WTC11 (cell line): ENCODE measurements around the gene CDC16. TPM values are rescaled to one million over a fixed set of nuclear protein-coding genes. Genes with fewer than 3 reads are reported as not detected.

ENCODE experiments used
- ATAC-seq: fragments of 200-7000 bp; cut with Tn5 transposase; 2 replicates; pipeline ENCODE4 v1.10.0; 2021; ENCODE audit warnings: mild to moderate bottlenecking, moderate library complexity
- CTCF ChIA-PET: fragments of 300-600 bp; sonication (Branson Sonifier 250); formaldehyde crosslinking; loops from one replicate; lab custom pipeline; 2021; ENCODE audit warnings: antibody characterized with exemption; lab: Charles Lee
- POLR2A ChIA-PET: fragments of 350-600 bp; sonication (Branson Sonifier 250); formaldehyde crosslinking; loops from one replicate; lab custom pipeline; 2021; ENCODE audit warnings: antibody characterized with exemption; lab: Charles Lee
- DNase-seq: peaks from one replicate; pipeline ENCODE4 v3.0.0; 2021; ENCODE audit warnings: low spot score
- H3K27ac Mint-ChIP-seq: 2 replicates; pipeline ENCODE4 v1.8.0; 2021; ENCODE audit warnings: mixed read lengths
- H3K27me3 Mint-ChIP-seq: 2 replicates; pipeline ENCODE4 v1.8.0; 2021; ENCODE audit warnings: low read depth, mild to moderate bottlenecking, moderate library complexity, mixed read lengths
- H3K36me3 Mint-ChIP-seq: 2 replicates; pipeline ENCODE4 v1.8.0; 2021; ENCODE audit warnings: mixed read lengths
- H3K4me1 Mint-ChIP-seq: 2 replicates; pipeline ENCODE4 v1.8.0; 2022; ENCODE audit warnings: mixed read lengths
- H3K4me3 Mint-ChIP-seq: 2 replicates; pipeline ENCODE4 v1.8.0; 2021; ENCODE audit warnings: mild to moderate bottlenecking, moderate library complexity, mixed read lengths
- H3K9me3 Mint-ChIP-seq: 2 replicates; pipeline ENCODE4 v1.8.0; 2021; ENCODE audit warnings: mixed read lengths
- CREB1 ChIP-seq: sonication (generic); formaldehyde crosslinking; IDR thresholded peaks from 2 replicates; pipeline ENCODE4 v1.8.0; 2023; ENCODE audit warnings: mild to moderate bottlenecking, missing genetic modification reagents
- E2F1 ChIP-seq: sonication (generic); formaldehyde crosslinking; IDR thresholded peaks from 2 replicates; pipeline ENCODE4 v1.8.0; 2022; ENCODE audit warnings: mild to moderate bottlenecking, missing genetic modification reagents
- ESRRA ChIP-seq: sonication (generic); formaldehyde crosslinking; IDR thresholded peaks from 2 replicates; pipeline ENCODE4 v1.8.1; 2022; ENCODE audit warnings: mild to moderate bottlenecking, missing genetic modification reagents, borderline replicate concordance
- FOXJ3 ChIP-seq: sonication (generic); formaldehyde crosslinking; IDR thresholded peaks from 2 replicates; pipeline ENCODE4 v1.9.0; 2021; ENCODE audit warnings: missing genetic modification reagents, mild to moderate bottlenecking, borderline replicate concordance
- FOXP1 ChIP-seq: sonication (generic); formaldehyde crosslinking; IDR thresholded peaks from 2 replicates; pipeline ENCODE4 v1.8.0; 2022; ENCODE audit warnings: missing genetic modification reagents, mild to moderate bottlenecking, moderate library complexity, borderline replicate concordance
- FOXP4 ChIP-seq: sonication (generic); formaldehyde crosslinking; IDR thresholded peaks from 2 replicates; pipeline ENCODE4 v1.8.0; 2022; ENCODE audit warnings: mild to moderate bottlenecking, missing genetic modification reagents
- HMGA2 ChIP-seq: fragments of 250-450 bp; sonication (Bioruptor Pico); IDR thresholded peaks from 2 replicates; pipeline ENCODE4 v1.4.0; 2021; ENCODE audit warnings: mild to moderate bottlenecking, moderate library complexity
- PRRX2 ChIP-seq: fragments of 250-450 bp; sonication (Bioruptor Pico); IDR thresholded peaks from 2 replicates; pipeline ENCODE4 v1.8.0; 2021; ENCODE audit warnings: mild to moderate bottlenecking
- RORB ChIP-seq: fragments of 250-450 bp; sonication (Bioruptor Pico); IDR thresholded peaks from 2 replicates; pipeline ENCODE4 v1.9.0; 2021; ENCODE audit warnings: mild to moderate bottlenecking
- SOX15 ChIP-seq: fragments of 250-450 bp; sonication (Bioruptor Pico); IDR thresholded peaks from 2 replicates; pipeline ENCODE4 v1.9.0; 2021; ENCODE audit warnings: mild to moderate bottlenecking
- TEAD1 ChIP-seq: sonication (generic); formaldehyde crosslinking; IDR thresholded peaks from 2 replicates; pipeline ENCODE4 v1.8.0; 2022; ENCODE audit warnings: mild to moderate bottlenecking, missing genetic modification reagents
- TEAD4 ChIP-seq: sonication (generic); formaldehyde crosslinking; IDR thresholded peaks from 2 replicates; pipeline ENCODE4 v1.8.0; 2022; ENCODE audit warnings: mild to moderate bottlenecking, missing genetic modification reagents
- ZNF232 ChIP-seq: sonication (generic); formaldehyde crosslinking; IDR thresholded peaks from 2 replicates; pipeline ENCODE4 v1.8.0; 2022; ENCODE audit warnings: mild to moderate bottlenecking, missing genetic modification reagents
- ZNF263 ChIP-seq: sonication (generic); formaldehyde crosslinking; IDR thresholded peaks from 2 replicates; pipeline ENCODE4 v1.8.1; 2022; ENCODE audit warnings: low read depth, mild to moderate bottlenecking, moderate library complexity, missing genetic modification reagents
- ZNF317 ChIP-seq: sonication (generic); formaldehyde crosslinking; IDR thresholded peaks from 2 replicates; pipeline ENCODE4 v1.8.1; 2023; ENCODE audit warnings: low read depth, mild to moderate bottlenecking, moderate library complexity, missing genetic modification reagents, borderline replicate concordance
- ZNF423 ChIP-seq: fragments of 250-450 bp; sonication (Bioruptor Pico); IDR thresholded peaks from 2 replicates; pipeline ENCODE4 v2.1.2; 2022; ENCODE audit warnings: mild to moderate bottlenecking, moderate library complexity
- total RNA-seq: library from RNA; stranded (reverse); gene quantifications from 3 replicates; pipeline ENCODE4 v1.2.3, GENCODE V29; 2021
- TF ChIP-seq, protein P1 (sequence below): sonication (generic); formaldehyde crosslinking; IDR thresholded peaks from 2 replicates; pipeline ENCODE4 v1.8.1; 2022; ENCODE audit warnings: mild to moderate bottlenecking, moderate library complexity, missing genetic modification reagents
- TF ChIP-seq, protein P2 (sequence below): sonication (generic); formaldehyde crosslinking; IDR thresholded peaks from 2 replicates; pipeline ENCODE4 v1.8.0; 2022; ENCODE audit warnings: mild to moderate bottlenecking, missing genetic modification reagents
- TF ChIP-seq, protein P3 (sequence below): fragments of 250-450 bp; sonication (Bioruptor Pico); IDR thresholded peaks from 2 replicates; pipeline ENCODE4 v1.8.0; 2021; ENCODE audit warnings: mild to moderate bottlenecking
- TF ChIP-seq, protein P4 (sequence below): fragments of 200-600 bp; IDR thresholded peaks from 2 replicates; pipeline ENCODE4 v1.8.0; 2022; ENCODE audit warnings: antibody characterized with exemption
- TF ChIP-seq, protein P5 (sequence below): fragments of 250-450 bp; sonication (Bioruptor Pico); IDR thresholded peaks from 2 replicates; pipeline ENCODE4 v2.1.2; 2022; ENCODE audit warnings: mild to moderate bottlenecking, moderate library complexity

Gene CDC16
- total RNA-seq, 1 experiment from 2014 or later = 73.5 TPM

DNA sequence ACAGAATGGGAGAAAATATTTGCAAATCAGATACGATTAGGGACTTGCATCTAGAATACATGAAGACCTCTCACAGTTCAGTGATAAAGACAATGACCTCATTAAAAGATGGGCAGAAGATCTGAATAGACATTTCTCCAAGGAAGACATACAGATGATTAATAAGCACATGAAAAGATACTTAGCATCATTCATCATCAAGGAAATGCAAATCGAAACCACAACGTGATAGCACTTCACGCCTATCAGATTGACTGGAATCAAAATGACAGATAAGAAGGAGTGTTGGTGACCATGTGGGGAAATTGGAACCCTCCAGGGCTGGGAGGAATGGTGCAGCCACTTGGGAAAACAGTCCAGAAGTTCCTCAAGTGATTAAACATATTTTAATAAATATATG is 29.8 kb upstream of the CDC16 start (continued):
- TF ChIP-seq ZNF232 (CRISPR knock-in tag) = no peak
- TF ChIP-seq, protein P1, sequence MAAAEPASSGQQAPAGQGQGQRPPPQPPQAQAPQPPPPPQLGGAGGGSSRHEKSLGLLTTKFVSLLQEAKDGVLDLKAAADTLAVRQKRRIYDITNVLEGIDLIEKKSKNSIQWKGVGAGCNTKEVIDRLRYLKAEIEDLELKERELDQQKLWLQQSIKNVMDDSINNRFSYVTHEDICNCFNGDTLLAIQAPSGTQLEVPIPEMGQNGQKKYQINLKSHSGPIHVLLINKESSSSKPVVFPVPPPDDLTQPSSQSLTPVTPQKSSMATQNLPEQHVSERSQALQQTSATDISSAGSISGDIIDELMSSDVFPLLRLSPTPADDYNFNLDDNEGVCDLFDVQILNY (CRISPR knock-in tag) = no peak
- no peak for TF ChIP-seq SOX15 (CRISPR knock-in tag)

DNA sequence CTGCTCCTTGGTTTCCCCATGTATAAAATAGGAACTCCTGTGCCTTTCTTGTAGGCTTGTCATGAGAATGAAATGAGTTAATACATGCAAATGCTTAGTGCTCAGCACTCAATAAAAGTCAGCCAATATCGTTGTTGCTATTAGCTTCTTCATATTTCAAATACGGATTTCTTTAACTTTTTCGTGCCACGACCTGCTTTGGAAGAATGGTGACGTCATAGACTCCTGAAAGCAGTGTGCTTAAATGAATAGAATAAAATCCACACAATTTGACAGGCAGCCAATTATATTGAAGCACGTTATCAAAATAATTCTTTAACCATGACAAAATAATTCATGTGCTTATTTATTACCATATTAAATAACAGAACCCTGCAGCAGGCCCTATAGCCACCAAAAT is 26.6 kb upstream of the CDC16 start:
- TF ChIP-seq, protein P2, sequence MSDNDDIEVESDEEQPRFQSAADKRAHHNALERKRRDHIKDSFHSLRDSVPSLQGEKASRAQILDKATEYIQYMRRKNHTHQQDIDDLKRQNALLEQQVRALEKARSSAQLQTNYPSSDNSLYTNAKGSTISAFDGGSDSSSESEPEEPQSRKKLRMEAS = no peak
- DNase-seq (no peak), ATAC-seq (no peak)
- Mint-ChIP-seq H3K27ac (no peak overlapping the region), H3K27me3 (peaks cover 8% of the 10 kb centered on the region; the same call in 1 of the 2 replicates), H3K4me1 (peaks cover 8% of the 10 kb centered on the region), H3K36me3 (peaks cover 17% of the 10 kb centered on the region), H3K4me3 (no peak overlapping the region), H3K9me3 (peaks cover 34% of the 10 kb centered on the region)
- CTCF ChIA-PET = no interaction called here
- POLR2A ChIA-PET = no interaction called here

DNA sequence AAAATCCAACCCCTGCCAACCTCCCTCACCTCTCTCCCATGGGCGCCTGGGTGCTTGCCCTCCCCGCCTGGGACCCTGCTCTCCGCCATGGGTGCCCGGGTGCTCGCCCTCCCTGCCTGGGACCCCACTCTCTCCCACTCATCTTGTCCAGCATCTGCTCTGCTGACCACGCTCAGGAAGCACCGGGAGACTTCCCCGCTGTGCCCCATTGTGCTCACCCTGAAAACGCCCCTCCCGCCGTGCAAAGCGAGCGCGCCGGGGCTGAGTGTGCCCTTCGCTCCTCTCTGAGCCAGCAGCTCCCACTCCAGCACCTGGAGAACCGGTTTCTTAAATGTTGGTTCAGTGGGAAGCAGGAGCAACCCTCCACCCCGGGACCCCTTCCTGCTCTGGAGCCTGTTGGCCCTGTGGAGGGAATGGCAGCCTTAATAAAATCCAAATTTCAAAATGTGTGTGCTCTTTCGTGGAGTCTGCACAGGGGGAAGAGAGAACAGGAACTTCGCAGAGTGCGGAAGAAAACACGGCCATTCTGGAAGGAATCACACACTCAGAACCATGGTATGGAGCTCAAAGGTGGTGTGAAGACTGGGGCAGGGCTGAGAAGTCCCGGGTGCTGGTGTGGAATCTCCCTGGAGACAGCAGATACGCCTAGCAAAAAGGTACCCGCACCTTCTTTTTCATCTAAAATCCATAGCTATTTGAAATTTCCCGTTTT is 23.1 kb upstream of the CDC16 start:
- Mint-ChIP-seq H3K4me1 (peaks cover 8% of the 10 kb centered on the region), H3K27me3 (peaks cover 8% of the 10 kb centered on the region; the same call in 1 of the 2 replicates), H3K36me3 (peaks cover 12% of the 10 kb centered on the region), H3K4me3 (no peak overlapping the region), H3K27ac (no peak overlapping the region), H3K9me3 (peaks cover 28% of the 10 kb centered on the region)
- ATAC-seq (peak; percentile 46), DNase-seq (no peak)
- ChIA-PET CTCF (interaction anchor here (1.0 kb wide), 1 partner anchor 249 kb away, joined by 3 read pairs; no protein-coding TSS in a partner anchor), POLR2A (no interaction called here)
- TF ChIP-seq, protein P3, sequence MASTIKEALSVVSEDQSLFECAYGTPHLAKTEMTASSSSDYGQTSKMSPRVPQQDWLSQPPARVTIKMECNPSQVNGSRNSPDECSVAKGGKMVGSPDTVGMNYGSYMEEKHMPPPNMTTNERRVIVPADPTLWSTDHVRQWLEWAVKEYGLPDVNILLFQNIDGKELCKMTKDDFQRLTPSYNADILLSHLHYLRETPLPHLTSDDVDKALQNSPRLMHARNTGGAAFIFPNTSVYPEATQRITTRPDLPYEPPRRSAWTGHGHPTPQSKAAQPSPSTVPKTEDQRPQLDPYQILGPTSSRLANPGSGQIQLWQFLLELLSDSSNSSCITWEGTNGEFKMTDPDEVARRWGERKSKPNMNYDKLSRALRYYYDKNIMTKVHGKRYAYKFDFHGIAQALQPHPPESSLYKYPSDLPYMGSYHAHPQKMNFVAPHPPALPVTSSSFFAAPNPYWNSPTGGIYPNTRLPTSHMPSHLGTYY (CRISPR knock-in tag) = no peak
- TF ChIP-seq TEAD4 (no peak), PRRX2 (CRISPR knock-in tag) (no peak), E2F1 (CRISPR knock-in tag) (no peak), FOXP1 (CRISPR knock-in tag) (no peak), FOXP4 (CRISPR knock-in tag) (no peak), HMGA2 (CRISPR knock-in tag) (no peak), ZNF423 (CRISPR knock-in tag) (no peak), TEAD1 (CRISPR knock-in tag) (no peak), FOXJ3 (no peak), RORB (CRISPR knock-in tag) (no peak), ZNF317 (CRISPR knock-in tag) (no peak), ESRRA (no peak), ZNF263 (CRISPR knock-in tag) (no peak), CREB1 (CRISPR knock-in tag) (no peak)
- TF ChIP-seq, protein P4, sequence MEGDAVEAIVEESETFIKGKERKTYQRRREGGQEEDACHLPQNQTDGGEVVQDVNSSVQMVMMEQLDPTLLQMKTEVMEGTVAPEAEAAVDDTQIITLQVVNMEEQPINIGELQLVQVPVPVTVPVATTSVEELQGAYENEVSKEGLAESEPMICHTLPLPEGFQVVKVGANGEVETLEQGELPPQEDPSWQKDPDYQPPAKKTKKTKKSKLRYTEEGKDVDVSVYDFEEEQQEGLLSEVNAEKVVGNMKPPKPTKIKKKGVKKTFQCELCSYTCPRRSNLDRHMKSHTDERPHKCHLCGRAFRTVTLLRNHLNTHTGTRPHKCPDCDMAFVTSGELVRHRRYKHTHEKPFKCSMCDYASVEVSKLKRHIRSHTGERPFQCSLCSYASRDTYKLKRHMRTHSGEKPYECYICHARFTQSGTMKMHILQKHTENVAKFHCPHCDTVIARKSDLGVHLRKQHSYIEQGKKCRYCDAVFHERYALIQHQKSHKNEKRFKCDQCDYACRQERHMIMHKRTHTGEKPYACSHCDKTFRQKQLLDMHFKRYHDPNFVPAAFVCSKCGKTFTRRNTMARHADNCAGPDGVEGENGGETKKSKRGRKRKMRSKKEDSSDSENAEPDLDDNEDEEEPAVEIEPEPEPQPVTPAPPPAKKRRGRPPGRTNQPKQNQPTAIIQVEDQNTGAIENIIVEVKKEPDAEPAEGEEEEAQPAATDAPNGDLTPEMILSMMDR = no peak
- TF ChIP-seq, protein P5, sequence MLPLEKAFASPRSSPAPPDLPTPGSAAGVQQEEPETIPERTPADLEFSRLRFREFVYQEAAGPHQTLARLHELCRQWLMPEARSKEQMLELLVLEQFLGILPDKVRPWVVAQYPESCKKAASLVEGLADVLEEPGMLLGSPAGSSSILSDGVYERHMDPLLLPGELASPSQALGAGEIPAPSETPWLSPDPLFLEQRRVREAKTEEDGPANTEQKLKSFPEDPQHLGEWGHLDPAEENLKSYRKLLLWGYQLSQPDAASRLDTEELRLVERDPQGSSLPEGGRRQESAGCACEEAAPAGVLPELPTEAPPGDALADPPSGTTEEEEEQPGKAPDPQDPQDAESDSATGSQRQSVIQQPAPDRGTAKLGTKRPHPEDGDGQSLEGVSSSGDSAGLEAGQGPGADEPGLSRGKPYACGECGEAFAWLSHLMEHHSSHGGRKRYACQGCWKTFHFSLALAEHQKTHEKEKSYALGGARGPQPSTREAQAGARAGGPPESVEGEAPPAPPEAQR (CRISPR knock-in tag) = no peak
